Heart right ventricle (tissue), 16 donors: Measurements from ENCODE around the gene HLA-DRB1. TPM values are rescaled to one million over a fixed set of nuclear protein-coding genes. Genes with fewer than 3 reads are reported as not detected.
A peak's percentile ranks its signal among the peaks of the same experiment; 100 is the strongest.

Experiments used
- ATAC-seq, 8 donors: fragments of 200-7000 bp; cut with Tn5 transposase; one replicate each; pipeline ENCODE4 v1.9.1; 2020; ENCODE audit warnings: mild to moderate bottlenecking in 8 of 8, moderate library complexity in 8 of 8, moderate number of reproducible peaks in 1 of 8
- DNase-seq, 2 donors: peaks; one replicate each; pipeline ENCODE4 v3.0.0-alpha.2; 2020
- H3K27ac ChIP-seq, 10 donors: fragments of 200-600 bp; sonication (generic) in 2 of 10; one replicate each; pipeline versions ENCODE4 v1.5.0 to v1.8.0; 2020 to 2022; ENCODE audit warnings: mild to moderate bottlenecking in 3 of 10
- H3K27me3 ChIP-seq, 7 donors: fragments of 200-600 bp; one replicate each; pipeline ENCODE4 v1.8.0; 2021 to 2022; ENCODE audit warnings: mild to moderate bottlenecking in 2 of 7
- H3K36me3 ChIP-seq, 9 donors: fragments of 200-600 bp; sonication (generic) in 1 of 9; one replicate each; pipeline versions ENCODE4 v1.5.0 to v1.8.0; 2020 to 2022; ENCODE audit warnings: mild to moderate bottlenecking in 2 of 9
- H3K4me1 ChIP-seq, 9 donors: fragments of 200-600 bp; sonication (generic) in 1 of 9; one replicate each; pipeline versions ENCODE4 v1.5.0 to v1.8.0; 2020 to 2022; ENCODE audit warnings: mild to moderate bottlenecking in 4 of 9
- H3K4me3 ChIP-seq, 10 donors: fragments of 200-600 bp; sonication (generic) in 2 of 10; one replicate each; pipeline versions ENCODE4 v1.5.0 to v1.8.0; 2020 to 2022; ENCODE audit warnings: mild to moderate bottlenecking in 7 of 10, moderate library complexity in 2 of 10
- H3K9me3 ChIP-seq, 11 donors: fragments of 200-600 bp in 10 of 11; sonication (generic) in 2 of 11; one replicate each; pipeline versions ENCODE4 v1.5.0 to v1.8.0; 2013 to 2022; ENCODE audit warnings: mild to moderate bottlenecking in 2 of 11, control low read depth in 1 of 11, moderate library complexity in 1 of 11
- WGBS, 2 donors: extraction: QIAGEN DNeasy Blood & Tissue Kit; methylation state at CpG; one replicate each; pipeline ENCODE4 v1.1.7; 2013; ENCODE audit warnings: inconsistent platforms in 1 of 2; 5-methylcytosine and 5-hydroxymethylcytosine counted together
- intact Hi-C, 10 donors: fragments of 100-400 bp; cut with DNase I; formaldehyde crosslinking; loops; one replicate each; pipeline versions ENCODE4 v1.11.1 to v1.14.2; 2022
- polyA plus RNA-seq, 2 donors: library from polyadenylated mRNA; stranded (reverse); fragments of 200-250 nt; gene quantifications; one replicate each; pipeline ENCODE4 v1.2.3, GENCODE V29; 2013
- total RNA-seq, 10 donors: library from RNA; stranded (reverse); fragmentation: NEBNext Ultra II Directional in 3 of 10; extraction: Animal tissue kit (Norgen Biotek cat#: 25700) in 3 of 10; gene quantifications; one replicate each; pipeline versions ENCODE4 v1.2.1 to v1.2.4, GENCODE V29; 2021 to 2023
- TF ChIP-seq, protein P1 (sequence below), 9 donors: fragments of 200-600 bp; sonication (generic) in 2 of 9; IDR thresholded peaks; one replicate each; pipeline versions ENCODE4 v1.5.0 to v1.8.0; 2021 to 2022; ENCODE audit warnings: antibody characterized with exemption in 9 of 9, mild to moderate bottlenecking in 5 of 9, moderate library complexity in 1 of 9
- donor health status: Arrhythmogenic right ventricular cardiomyopathy.
- donor health status: ischemic (EF 13 %, LVEDD 7.1; RV severe dilation, severe dysfunction).
- donor health status: healthy with polysubstance abuse.
- donor health status: DM: no; HTN: yes; CAD: no.
- donor health status: DM: no; HTN: no; CAD: no.
- donor health status: ischemic (EF 25% LVEDD 6.9; RV normal size, moderate dysfunction).
- donor health status: ischemic (EF 25% LVEDD 5.7; RV mildly dilated, moderate dysfunction).
- donor health status: healthy.
- donor health status: DM: yes; HTN: yes; CAD: no.
- donor health status: Ischemic cardiomyopathy.
- donor health status: ischemic (EF 35%, LVEDD 5.7; RV mildly dilated, moderate dysfunction).
- donor health status: nonischemic (EF 11% LVEDD 7.7; RV severe dilation, severe dysfunction).
- donor health status: DM: yes; HTN: yes; CAD: no.
- donor health status: PGD.
- donor health status: ischemic (EF 29% LVEDD 5.4; RV normal size, mild dysfunction).
- donor health status: nonischemic (EF 23%, LVEDD 6.1; RV moderate dilation, normal function).

HLA-DRB1 gene
- total and polyA plus RNA-seq, 12 donors, result 28.8 to 313 (median 76.4) TPM

DNA sequence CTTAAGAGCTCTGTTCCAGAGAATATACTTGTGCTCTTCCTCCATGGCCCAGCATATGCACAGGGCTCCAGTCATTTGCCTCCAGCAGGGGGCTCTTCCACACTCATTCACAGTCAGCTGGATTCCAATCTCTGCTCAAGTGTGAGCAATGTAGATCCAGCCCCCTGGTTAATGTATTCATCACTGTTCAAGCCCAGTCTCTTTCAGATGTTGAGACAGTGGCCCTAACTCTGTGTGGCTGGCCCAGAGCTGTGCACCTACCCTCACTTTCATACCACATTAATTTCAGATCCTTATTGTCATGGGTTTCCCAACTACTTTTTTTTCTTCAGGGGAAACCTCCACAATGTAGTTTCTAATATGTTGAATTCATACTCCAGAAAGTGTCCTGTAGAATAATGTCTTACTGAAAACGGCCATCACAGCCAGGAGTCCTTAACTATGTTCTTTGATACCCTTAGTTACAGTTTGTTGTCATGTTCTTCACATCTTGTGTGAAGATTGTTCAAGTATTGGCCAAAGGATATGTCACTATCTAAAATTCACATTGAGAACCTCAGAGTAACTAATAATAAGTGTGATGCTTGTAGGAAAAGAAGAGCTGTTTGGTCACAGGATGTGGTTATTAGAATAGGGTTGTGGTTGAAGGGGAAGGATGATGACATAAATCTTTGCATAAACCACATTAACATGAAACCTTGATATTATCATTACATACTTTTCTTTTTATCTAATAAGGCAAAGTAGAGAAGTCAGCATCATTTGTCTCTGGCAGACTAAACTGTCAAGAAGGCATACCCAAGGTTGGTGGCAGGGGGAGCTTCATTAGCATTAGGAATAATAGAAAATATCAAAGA is 33.1 kb upstream of the HLA-DRB1 start:
- H3K27ac ChIP-seq, result peak overlapping the region in 1 of 10 donors; percentile 77
- 0% methylated on average over 1 of the region's 1 CpG for WGBS, 2 donors
- no peaks in the 10 kb centered on the region for H3K36me3 ChIP-seq
- H3K4me1 ChIP-seq, result peaks cover 0 to 18% (median 0%) of the 10 kb centered on the region in 9 donors
- ATAC-seq (peak in 7 of 8 donors; percentile 67 to 94 (median 81)), DNase-seq (peak in 1 of 2 donors; percentile 22)
- TF ChIP-seq, protein P1, sequence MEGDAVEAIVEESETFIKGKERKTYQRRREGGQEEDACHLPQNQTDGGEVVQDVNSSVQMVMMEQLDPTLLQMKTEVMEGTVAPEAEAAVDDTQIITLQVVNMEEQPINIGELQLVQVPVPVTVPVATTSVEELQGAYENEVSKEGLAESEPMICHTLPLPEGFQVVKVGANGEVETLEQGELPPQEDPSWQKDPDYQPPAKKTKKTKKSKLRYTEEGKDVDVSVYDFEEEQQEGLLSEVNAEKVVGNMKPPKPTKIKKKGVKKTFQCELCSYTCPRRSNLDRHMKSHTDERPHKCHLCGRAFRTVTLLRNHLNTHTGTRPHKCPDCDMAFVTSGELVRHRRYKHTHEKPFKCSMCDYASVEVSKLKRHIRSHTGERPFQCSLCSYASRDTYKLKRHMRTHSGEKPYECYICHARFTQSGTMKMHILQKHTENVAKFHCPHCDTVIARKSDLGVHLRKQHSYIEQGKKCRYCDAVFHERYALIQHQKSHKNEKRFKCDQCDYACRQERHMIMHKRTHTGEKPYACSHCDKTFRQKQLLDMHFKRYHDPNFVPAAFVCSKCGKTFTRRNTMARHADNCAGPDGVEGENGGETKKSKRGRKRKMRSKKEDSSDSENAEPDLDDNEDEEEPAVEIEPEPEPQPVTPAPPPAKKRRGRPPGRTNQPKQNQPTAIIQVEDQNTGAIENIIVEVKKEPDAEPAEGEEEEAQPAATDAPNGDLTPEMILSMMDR (IDR thresholded peaks at IDR 0.05), result peak in 8 of 9 donors; percentile 15 to 67 (median 34)
- no peak overlapping the region for H3K4me3 ChIP-seq
- intact Hi-C loops, result loop anchor here in 4 of 10 donors (2.0 to 10.0 kb wide), 4 partner anchors 62 to 80 kb away; no protein-coding TSS in a partner anchor
- H3K27me3 ChIP-seq, result no peaks in the 10 kb centered on the region
- peaks cover 0 to 11% (median 2%) of the 10 kb centered on the region in 11 donors for H3K9me3 ChIP-seq

DNA sequence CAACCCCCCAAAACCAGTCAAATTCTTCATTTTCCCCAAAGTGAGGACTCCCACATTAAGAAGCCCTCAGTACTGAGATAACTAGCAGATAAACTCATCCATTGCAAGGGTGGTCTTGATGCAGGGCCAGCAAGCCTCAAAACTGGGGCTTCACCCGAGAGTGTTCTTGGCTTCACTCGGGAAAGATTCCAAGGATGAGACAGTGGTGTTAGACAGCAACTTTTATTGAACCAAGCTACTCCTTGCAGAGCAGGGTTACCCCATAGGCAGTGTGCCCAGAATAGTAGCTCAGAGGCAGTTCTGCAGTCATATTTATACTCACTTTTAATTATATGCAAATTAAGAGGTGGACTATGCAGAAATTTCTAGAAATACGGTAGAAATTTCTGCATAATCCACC is 31.7 kb upstream of the HLA-DRB1 start:
- H3K4me1 ChIP-seq, result peaks cover 0 to 18% (median 0%) of the 10 kb centered on the region in 9 donors
- no peak for ATAC-seq
- H3K4me3 ChIP-seq, result no peak overlapping the region
- TF ChIP-seq, protein P1 (IDR thresholded peaks at IDR 0.05), result no peak
- intact Hi-C loops, result loop anchor here in 3 of 10 donors (5.0 to 10.0 kb wide), 3 partner anchors 63 to 81 kb away; no protein-coding TSS in a partner anchor
- WGBS, 2 donors, result 36 to 41% methylated on average over 3 of the region's 3 CpGs
- no peak overlapping the region for H3K27ac ChIP-seq
- no peaks in the 10 kb centered on the region for H3K27me3 ChIP-seq
- no peaks in the 10 kb centered on the region for H3K36me3 ChIP-seq
- DNase-seq, result no peak
- peaks cover 0 to 22% (median 5%) of the 10 kb centered on the region in 11 donors for H3K9me3 ChIP-seq

DNA sequence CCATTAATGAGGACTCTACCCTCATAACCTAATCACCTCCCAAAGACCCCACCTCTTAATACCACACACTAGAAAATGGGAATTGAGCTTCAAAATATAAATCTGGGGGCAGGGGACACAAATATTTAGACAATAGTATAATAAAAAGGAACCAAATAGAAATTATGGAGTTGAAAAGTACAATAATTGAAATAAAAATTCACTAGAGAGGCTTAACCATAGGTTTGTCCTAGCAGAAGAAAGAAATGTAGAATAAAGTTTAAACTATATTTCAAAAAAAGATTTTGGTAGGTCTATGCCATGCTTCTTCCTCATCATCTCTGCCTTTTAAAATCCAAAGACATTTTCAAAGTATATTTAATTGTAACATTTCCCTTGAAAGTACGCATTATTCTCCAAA is 28.1 kb upstream of the HLA-DRB1 start:
- TF ChIP-seq, protein P1 (IDR thresholded peaks at IDR 0.05), result no peak
- no peak overlapping the region for H3K27ac ChIP-seq
- ATAC-seq (no peak), DNase-seq (no peak)
- peaks cover 0 to 22% (median 5%) of the 10 kb centered on the region in 11 donors for H3K9me3 ChIP-seq
- intact Hi-C loops, result loop anchor here in 1 of 10 donors (10.0 kb wide), 1 partner anchor 183 kb away; the partner anchor contains the start of gene HLA-DRA
- no peaks in the 10 kb centered on the region for H3K36me3 ChIP-seq
- WGBS, 2 donors, result 46 to 59% methylated on average over 1 of the region's 1 CpG
- peaks cover 0 to 6% (median 0%) of the 10 kb centered on the region in 9 donors for H3K4me1 ChIP-seq
- H3K27me3 ChIP-seq, result no peaks in the 10 kb centered on the region
- H3K4me3 ChIP-seq, result no peak overlapping the region

DNA sequence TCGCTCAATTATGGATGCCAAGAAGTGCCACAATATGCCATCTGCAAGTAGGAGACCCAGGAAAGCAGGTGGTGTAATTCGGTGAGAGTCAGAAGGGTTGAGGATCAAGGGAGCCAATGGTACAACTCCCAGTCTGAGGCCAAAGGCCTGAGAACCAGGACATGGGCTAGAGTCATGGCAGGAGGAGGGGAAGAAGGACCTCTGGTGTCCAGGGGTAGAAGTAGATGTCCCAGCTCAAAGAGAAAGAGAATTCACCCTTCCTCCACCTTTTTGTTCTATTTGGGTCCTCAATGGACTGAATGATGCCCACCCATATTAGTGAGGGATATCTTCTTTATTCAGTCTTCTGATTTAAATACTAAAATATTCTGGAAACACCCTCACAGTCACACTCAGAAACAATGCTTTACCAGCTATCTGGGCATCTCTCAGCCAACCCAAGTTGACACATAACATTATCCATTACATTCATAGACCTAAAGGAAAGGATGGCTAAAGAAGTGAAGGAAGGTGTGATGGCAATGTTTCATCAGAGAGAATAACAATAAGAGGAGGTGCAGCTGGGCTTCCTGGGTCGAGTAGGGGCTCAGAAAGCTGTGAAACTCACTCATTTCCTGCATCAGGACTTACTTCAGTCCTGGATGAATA is 26.4 kb upstream of the HLA-DRB1 start:
- Histone ChIP-seq H3K4me3 (no peak overlapping the region), H3K36me3 (no peaks in the 10 kb centered on the region), H3K27me3 (no peaks in the 10 kb centered on the region), H3K9me3 (peaks cover 0 to 22% (median 5%) of the 10 kb centered on the region in 11 donors), H3K4me1 (peaks cover 0 to 5% (median 0%) of the 10 kb centered on the region in 9 donors), H3K27ac (no peak overlapping the region)
- DNase-seq (no peak), ATAC-seq (no peak)
- intact Hi-C loops, result loop anchor here in 1 of 10 donors (10.0 kb wide), 1 partner anchor 181 kb away; the partner anchor contains the start of gene HLA-DRA
- 33 to 34% methylated on average over 3 of the region's 3 CpGs for WGBS, 2 donors
- TF ChIP-seq, protein P1 (IDR thresholded peaks at IDR 0.05), result no peak
